GM12892 (cell line): ENCODE measurements around the gene PMPCA.

ENCODE experiments used
- POLR2A ChIP-seq: IDR thresholded peaks from 2 replicates; pipeline ENCODE4 v1.6.1; 2011; ENCODE audit warnings: low read depth, low read length, control low read depth
- POLR2AphosphoS5 ChIP-seq: IDR thresholded peaks from 2 replicates; pipeline ENCODE4 v1.6.1; 2011; ENCODE audit warnings: low read depth, low read length, control low read depth
- TAF1 ChIP-seq: IDR thresholded peaks from 2 replicates; pipeline ENCODE4 v1.6.1; 2011; ENCODE audit warnings: low read depth, mild to moderate bottlenecking, control low read depth, low read length, borderline replicate concordance

GRCh38 chr9:136363949-136364748, 46.3 kb upstream of the PMPCA start:
- TF ChIP-seq POLR2A: no peak
- no peak for TF ChIP-seq POLR2AphosphoS5
- no peak for TF ChIP-seq TAF1
